Lower lobe of right lung (tissue), 2 donors: ENCODE results near the gene ACRBP. TPM values are rescaled to one million over a fixed set of nuclear protein-coding genes. Genes with fewer than 3 reads are reported as not detected.

Source experiments
- ATAC-seq, 2 donors: fragments of 200-7000 bp; cut with Tn5 transposase; one replicate each; pipeline ENCODE4 v1.9.1; 2020 to 2022; ENCODE audit warnings: mild to moderate bottlenecking in 2 of 2, moderate library complexity in 2 of 2
- DNase-seq: peaks from one replicate; pipeline ENCODE4 v3.0.0-alpha.2; 2020
- H3K27ac ChIP-seq: fragments of 200-600 bp; one replicate; pipeline ENCODE4 v1.8.0; 2022
- H3K27me3 ChIP-seq: fragments of 200-600 bp; one replicate; pipeline ENCODE4 v1.8.0; 2022; ENCODE audit warnings: low read depth
- H3K36me3 ChIP-seq: fragments of 200-600 bp; one replicate; pipeline ENCODE4 v1.8.0; 2022; ENCODE audit warnings: mild to moderate bottlenecking
- H3K4me1 ChIP-seq: fragments of 200-600 bp; one replicate; pipeline ENCODE4 v1.8.0; 2022
- H3K4me3 ChIP-seq: fragments of 200-600 bp; one replicate; pipeline ENCODE4 v1.8.0; 2022; ENCODE audit warnings: mild to moderate bottlenecking
- H3K9me3 ChIP-seq: fragments of 200-600 bp; one replicate; pipeline ENCODE4 v1.8.0; 2022
- CTCF ChIP-seq: fragments of 200-600 bp; IDR thresholded peaks from one replicate; pipeline ENCODE4 v1.8.0; 2022; ENCODE audit warnings: antibody characterized with exemption, mild to moderate bottlenecking
- intact Hi-C: fragments of 100-400 bp; cut with DNase I; formaldehyde crosslinking; loops from one replicate; pipeline ENCODE4 v1.11.0; 2022
- total RNA-seq: library from RNA; stranded (reverse); fragmentation: NEBNext Ultra II Directional; extraction: Animal tissue kit (Norgen Biotek cat#: 25700); gene quantifications from one replicate; pipeline ENCODE4 v1.2.1, GENCODE V29; 2021
- donor health status: DM: no; HTN: yes; CAD: no; lungs with severe emphysema.

The ACRBP gene
- total RNA-seq, 1 donor from 2014 or later = 7.2 TPM

- no peaks in the 10 kb centered on the region for H3K27me3 ChIP-seq
- no peak for TF ChIP-seq CTCF
- peaks cover 95% of the 10 kb centered on the region for H3K36me3 ChIP-seq
- no peaks in the 10 kb centered on the region for H3K9me3 ChIP-seq
- no peak for ATAC-seq
- no peak overlapping the region for H3K4me3 ChIP-seq
- intact Hi-C loops = no loop called here
- no peak for DNase-seq
- H3K4me1 ChIP-seq = no peaks in the 10 kb centered on the region
- no peak overlapping the region for H3K27ac ChIP-seq
Measured at GRCh38 chr12:6676962-6677361, 29.7 kb upstream of the ACRBP start.

GRCh38 chr12:6672143-6672542 lies 24.9 kb upstream of the ACRBP start:
- peak in 1 of 2 donors; percentile 18 for ATAC-seq
- Histone ChIP-seq H3K27ac (no peak overlapping the region), H3K36me3 (peaks cover 100% of the 10 kb centered on the region), H3K9me3 (no peaks in the 10 kb centered on the region), H3K4me3 (no peak overlapping the region), H3K4me1 (no peaks in the 10 kb centered on the region), H3K27me3 (no peaks in the 10 kb centered on the region)
- no peak for DNase-seq
- intact Hi-C loops = no loop called here
- no peak for TF ChIP-seq CTCF

GRCh38 chr12:6667559-6668210 lies 20.5 kb upstream of the ACRBP start:
- Histone ChIP-seq H3K4me1 (no peaks in the 10 kb centered on the region), H3K27me3 (no peaks in the 10 kb centered on the region), H3K36me3 (peaks cover 66% of the 10 kb centered on the region), H3K4me3 (no peak overlapping the region), H3K27ac (no peak overlapping the region), H3K9me3 (no peaks in the 10 kb centered on the region)
- DNase-seq (no peak), ATAC-seq (no peak)
- intact Hi-C loops = no loop called here
- no peak for TF ChIP-seq CTCF

GRCh38 chr12:6666211-6666610 lies 19.0 kb upstream of the ACRBP start:
- no peak overlapping the region for H3K4me3 ChIP-seq
- no peaks in the 10 kb centered on the region for H3K9me3 ChIP-seq
- H3K27me3 ChIP-seq = no peaks in the 10 kb centered on the region
- no peak for TF ChIP-seq CTCF
- DNase-seq = no peak
- H3K36me3 ChIP-seq = peaks cover 52% of the 10 kb centered on the region
- intact Hi-C loops = no loop called here
- no peak for ATAC-seq
- peaks cover 12% of the 10 kb centered on the region for H3K4me1 ChIP-seq
- no peak overlapping the region for H3K27ac ChIP-seq

GRCh38 chr12:6664902-6665301 lies 17.7 kb upstream of the ACRBP start:
- peaks cover 12% of the 10 kb centered on the region for H3K4me1 ChIP-seq
- intact Hi-C loops = no loop called here
- H3K36me3 ChIP-seq = peaks cover 40% of the 10 kb centered on the region
- no peak for TF ChIP-seq CTCF
- no peak for DNase-seq
- no peaks in the 10 kb centered on the region for H3K27me3 ChIP-seq
- no peak overlapping the region for H3K4me3 ChIP-seq
- ATAC-seq = no peak
- H3K9me3 ChIP-seq = no peaks in the 10 kb centered on the region
- H3K27ac ChIP-seq = no peak overlapping the region
